MM.1S (cell line): ENCODE results near the gene CHAMP1.
A peak's percentile ranks its signal among the peaks of the same experiment; 100 is the strongest.

ENCODE experiments used
- DNase-seq: peaks from one replicate; pipeline ENCODE4 v3.0.0-alpha.2; 2015
- H2AFZ ChIP-seq: fragments of 300-600 bp; sonication (generic); 2 replicates; pipeline ENCODE4 v1.6.0; 2016; ENCODE audit warnings: antibody characterized with exemption, low read length
- H3F3A ChIP-seq: fragments of 300-600 bp; sonication (generic); 2 replicates; pipeline ENCODE4 v1.6.1; 2016; ENCODE audit warnings: mild to moderate bottlenecking, antibody characterized with exemption, low read length, moderate library complexity, mixed read lengths; ENCODE audit not compliant: insufficient read depth
- H3K27ac ChIP-seq: fragments of 300-600 bp; sonication (generic); 2 replicates; pipeline ENCODE4 v1.5.1; 2016; ENCODE audit warnings: mild to moderate bottlenecking, low read length
- H3K27me3 ChIP-seq: fragments of 300-600 bp; sonication (generic); replicated peaks from 2 replicates; pipeline ENCODE4 v1.6.0; 2016; ENCODE audit warnings: low read length; ENCODE audit not compliant: insufficient read depth
- H3K36me3 ChIP-seq: fragments of 300-600 bp; sonication (generic); replicated peaks from 2 replicates; pipeline ENCODE4 v1.6.1; 2016; ENCODE audit warnings: mild to moderate bottlenecking, low read length, mixed read lengths; ENCODE audit not compliant: insufficient read depth
- H3K4me1 ChIP-seq: fragments of 300-600 bp; sonication (generic); 2 replicates; pipeline ENCODE4 v1.6.1; 2016; ENCODE audit warnings: low read length, mixed read lengths
- H3K4me2 ChIP-seq: fragments of 300-600 bp; sonication (generic); 2 replicates; pipeline ENCODE4 v1.6.0; 2016; ENCODE audit warnings: low read depth, low read length
- H3K4me3 ChIP-seq: fragments of 300-600 bp; sonication (generic); 2 replicates; pipeline ENCODE4 v1.5.1; 2016; ENCODE audit warnings: low read length, mixed read lengths
- H3K79me2 ChIP-seq: fragments of 300-600 bp; sonication (generic); 2 replicates; pipeline ENCODE4 v1.6.1; 2016; ENCODE audit warnings: mixed run types, low read length, mixed read lengths
- H3K9ac ChIP-seq: fragments of 300-600 bp; sonication (generic); 2 replicates; pipeline ENCODE4 v1.6.1; 2016; ENCODE audit warnings: low read length, mixed read lengths
- H3K9me2 ChIP-seq: fragments of 300-600 bp; sonication (generic); replicated peaks from 2 replicates; pipeline ENCODE4 v1.6.1; 2016; ENCODE audit warnings: mild to moderate bottlenecking, low read length, mixed read lengths; ENCODE audit not compliant: insufficient read depth
- H3K9me3 ChIP-seq: fragments of 300-600 bp; sonication (generic); replicated peaks from 2 replicates; pipeline ENCODE4 v1.6.1; 2016; ENCODE audit warnings: mild to moderate bottlenecking, low read length, mixed read lengths; ENCODE audit not compliant: insufficient read depth
- H4K20me1 ChIP-seq: fragments of 300-600 bp; sonication (generic); 2 replicates; pipeline ENCODE4 v1.6.1; 2016; ENCODE audit warnings: mild to moderate bottlenecking, low read length, moderate library complexity, mixed read lengths; ENCODE audit not compliant: insufficient read depth
- CTCF ChIP-seq: fragments of 300-600 bp; sonication (generic); IDR thresholded peaks from 2 replicates; pipeline ENCODE4 v1.5.1; 2016; ENCODE audit warnings: antibody characterized with exemption, low read length, mixed read lengths
- EZH2 ChIP-seq: fragments of 300-600 bp; sonication (generic); optimal IDR thresholded peaks from 2 replicates; pipeline ENCODE3; 2017; ENCODE audit warnings: low read depth, mild to moderate bottlenecking, antibody characterized with exemption, low read length, mixed read lengths
- EZH2phosphoT487 ChIP-seq: fragments of 300-600 bp; sonication (generic); IDR thresholded peaks from 2 replicates; pipeline ENCODE4 v1.6.1; 2018; ENCODE audit warnings: antibody characterized with exemption, low read length

Gene CHAMP1

DNA sequence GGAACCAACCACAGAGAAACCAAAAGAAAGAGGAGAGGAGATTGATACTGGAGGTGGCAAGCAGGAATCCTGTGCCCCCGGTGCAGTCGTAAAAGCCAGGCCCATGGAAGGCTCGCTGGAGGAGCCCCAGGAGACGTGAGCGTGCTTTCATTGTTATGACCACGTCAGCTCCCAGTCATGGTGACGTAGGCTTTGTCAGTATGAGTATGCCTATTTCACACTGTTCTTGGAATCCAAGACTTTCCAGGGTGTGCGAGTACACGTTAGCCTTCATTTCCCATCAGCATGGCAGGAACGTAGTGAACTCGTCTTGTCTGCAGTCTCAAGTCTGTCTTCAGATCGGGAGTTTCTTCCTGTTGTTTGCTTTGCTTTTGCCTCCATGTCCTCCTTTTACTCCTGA lies 15.4 kb upstream of the CHAMP1 start:
- no peak overlapping the region for H3K4me2 ChIP-seq
- H3K4me1 ChIP-seq, result peaks cover 3% of the 10 kb centered on the region
- no peak for DNase-seq
- H2AFZ ChIP-seq, result no peak overlapping the region
- H3K9me2 ChIP-seq, result no peaks in the 10 kb centered on the region
- no peak overlapping the region for H3K27ac ChIP-seq
- peaks cover 28% of the 10 kb centered on the region for H3K79me2 ChIP-seq
- H3K36me3 ChIP-seq, result peaks cover 5% of the 10 kb centered on the region; the same call in 1 of the 2 replicates
- no peaks in the 10 kb centered on the region for H4K20me1 ChIP-seq
- no peaks in the 10 kb centered on the region for H3K9me3 ChIP-seq
- no peaks in the 10 kb centered on the region for H3K27me3 ChIP-seq
- no peak overlapping the region for H3K4me3 ChIP-seq
- TF ChIP-seq CTCF, result no peak
- TF ChIP-seq EZH2phosphoT487, result no peak
- no peak for TF ChIP-seq EZH2
- H3F3A ChIP-seq, result peaks cover 1% of the 10 kb centered on the region; the same call in 1 of the 2 replicates
- H3K9ac ChIP-seq, result no peak overlapping the region

DNA sequence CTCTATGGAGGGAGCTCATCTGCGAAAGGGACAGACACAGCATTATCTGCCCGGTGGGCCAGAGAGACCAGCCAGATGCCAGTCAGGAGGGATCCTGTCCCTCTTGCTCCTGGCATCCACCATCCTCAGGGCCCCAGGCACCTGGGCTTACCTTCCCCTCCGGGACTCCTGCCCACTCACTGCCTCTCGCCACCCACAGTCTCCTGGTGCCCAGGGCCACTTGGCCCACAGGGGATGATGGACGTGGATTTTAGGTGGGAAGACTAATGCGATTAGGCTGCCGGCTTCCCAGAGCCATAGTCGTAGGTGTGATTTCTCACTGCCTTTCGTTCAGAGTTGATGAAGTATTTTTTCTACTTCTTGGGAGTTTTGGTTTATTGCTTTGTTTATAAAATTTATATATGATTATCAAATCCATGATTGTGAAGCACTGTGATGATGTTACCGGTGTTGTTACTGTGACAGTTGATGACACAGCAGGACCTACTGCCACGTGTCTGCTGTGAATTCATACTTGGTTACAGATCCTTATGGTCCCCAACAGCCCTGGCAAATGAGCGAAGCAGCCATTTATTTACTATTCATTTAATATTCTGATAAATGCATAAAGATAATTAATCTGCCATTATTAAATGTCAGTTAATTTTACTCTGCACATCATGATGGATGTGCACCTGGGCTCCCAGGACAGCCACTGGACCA lies 14.5 kb upstream of the CHAMP1 start:
- no peaks in the 10 kb centered on the region for H4K20me1 ChIP-seq
- DNase-seq, result no peak
- no peak overlapping the region for H3K9ac ChIP-seq
- H3K4me3 ChIP-seq, result no peak overlapping the region
- H2AFZ ChIP-seq, result no peak overlapping the region
- H3K4me2 ChIP-seq, result no peak overlapping the region
- no peak for TF ChIP-seq EZH2
- TF ChIP-seq EZH2phosphoT487, result no peak
- no peak for TF ChIP-seq CTCF
- no peak overlapping the region for H3K27ac ChIP-seq
- H3K9me2 ChIP-seq, result no peaks in the 10 kb centered on the region
- H3K36me3 ChIP-seq, result peaks cover 5% of the 10 kb centered on the region; the same call in 1 of the 2 replicates
- H3K79me2 ChIP-seq, result peaks cover 24% of the 10 kb centered on the region
- peaks cover 12% of the 10 kb centered on the region for H3K4me1 ChIP-seq
- no peaks in the 10 kb centered on the region for H3K27me3 ChIP-seq
- no peaks in the 10 kb centered on the region for H3K9me3 ChIP-seq
- H3F3A ChIP-seq, result peaks cover 6% of the 10 kb centered on the region; the same call in 1 of the 2 replicates

DNA sequence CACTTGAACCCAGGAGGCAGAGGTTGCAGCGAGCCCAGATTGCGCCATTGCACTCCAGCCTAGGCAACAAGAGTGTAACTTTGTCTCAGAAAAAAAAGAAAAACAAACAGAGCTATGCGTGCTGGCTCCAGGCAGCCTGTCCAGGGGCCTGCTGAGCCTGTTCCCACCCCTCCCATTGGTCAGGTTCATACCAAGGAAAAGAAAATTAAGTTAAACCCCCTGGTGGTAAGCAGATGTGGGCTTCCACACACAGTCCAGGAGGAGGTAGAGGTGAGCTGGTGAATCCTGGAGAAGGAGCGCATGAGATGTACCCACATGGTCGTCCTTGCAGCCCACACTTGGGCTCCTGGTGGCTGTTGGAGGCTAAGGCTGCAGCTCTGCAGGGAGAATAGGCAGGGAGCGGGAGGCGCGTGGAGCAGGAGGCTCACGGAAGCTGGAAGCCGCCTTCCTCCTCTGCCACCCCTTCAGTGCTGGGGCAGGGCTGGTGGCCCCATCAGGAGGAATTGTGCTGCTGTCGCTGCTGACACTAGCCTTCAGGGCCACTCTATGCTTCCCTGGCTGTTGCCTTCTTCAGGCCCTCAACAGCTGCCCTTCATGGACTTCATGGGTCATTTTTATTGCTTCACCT lies 10.5 kb upstream of the CHAMP1 start:
- Histone ChIP-seq H3K9me2 (no peaks in the 10 kb centered on the region), H3K4me2 (peak overlapping the region; percentile 10; the same call in 1 of the 2 replicates), H3K4me1 (peaks cover 17% of the 10 kb centered on the region), H3K27me3 (no peaks in the 10 kb centered on the region), H3K9me3 (no peaks in the 10 kb centered on the region), H2AFZ (no peak overlapping the region), H3K36me3 (peaks cover 5% of the 10 kb centered on the region; the same call in 1 of the 2 replicates), H3K9ac (no peak overlapping the region), H4K20me1 (no peaks in the 10 kb centered on the region), H3K27ac (no peak overlapping the region), H3K4me3 (no peak overlapping the region), H3F3A (peaks cover 12% of the 10 kb centered on the region; the same call in 1 of the 2 replicates), H3K79me2 (peaks cover 12% of the 10 kb centered on the region)
- TF ChIP-seq EZH2phosphoT487 (no peak), EZH2 (no peak), CTCF (no peak)
- DNase-seq, result no peak
